ENCODE data around the gene SSH3.

- TF ChIP-seq CTCF (IDR thresholded peaks at IDR 0.05; ENCODE audit: insufficient read depth, low read depth, low read length) = no peak
- no peak for TF ChIP-seq EZH2 (IDR thresholded peaks at IDR 0.05; ENCODE audit: insufficient read depth, low read length)
Measured at GRCh38 chr11:67320011-67320410, 16.7 kb downstream of the SSH3 start.
